Fibroblast of lung (primary cell): ENCODE measurements around the gene ATG4B. TPM values are rescaled to one million over a fixed set of nuclear protein-coding genes. Genes with fewer than 3 reads are reported as not detected.

Source experiments
- DNase-seq, 2 donors: peaks; one replicate each; pipeline versions ENCODE4 v3.0.0 to v3.0.0-alpha.2; 2010; ENCODE audit warnings: low read depth in 2 of 2
- H2AFZ ChIP-seq: 2 replicates; pipeline ENCODE4 v1.5.1; 2012; ENCODE audit warnings: low read length, control low read depth, inconsistent platforms
- H3K27ac ChIP-seq: 2 replicates; pipeline ENCODE4 v1.5.1; 2011; ENCODE audit warnings: low read length, control low read depth; ENCODE audit not compliant: insufficient read depth
- H3K27me3 ChIP-seq: 2 replicates; pipeline ENCODE4 v1.5.1; 2011; ENCODE audit warnings: mild to moderate bottlenecking, low read length; ENCODE audit not compliant: control insufficient read depth, insufficient read depth
- H3K36me3 ChIP-seq: 2 replicates; pipeline ENCODE4 v1.5.1; 2011; ENCODE audit warnings: low read length; ENCODE audit not compliant: control insufficient read depth, insufficient read depth
- H3K4me1 ChIP-seq: 2 replicates; pipeline ENCODE4 v1.5.1; 2011; ENCODE audit warnings: low read length; ENCODE audit not compliant: control insufficient read depth, insufficient read depth; ENCODE audit errors: extremely low read depth
- H3K4me2 ChIP-seq: 2 replicates; pipeline ENCODE4 v1.5.1; 2011; ENCODE audit warnings: low read length, control low read depth; ENCODE audit not compliant: insufficient read depth; ENCODE audit errors: extremely low read depth
- H3K4me3 ChIP-seq, 4 experiments: fragments of 200-600 bp in 1 of 4; sonication (generic) in 1 of 4; replicated peaks in 1 of 4; 2 replicates each; pipeline ENCODE4 v1.5.1; 2011 to 2016; ENCODE audit warnings: low read length in 4 of 4, low read depth in 3 of 4, mild to moderate bottlenecking in 3 of 4, control low read depth in 2 of 4, inconsistent platforms in 1 of 4, mixed read lengths in 1 of 4; ENCODE audit not compliant: insufficient read depth in 1 of 4; ENCODE audit errors: control extremely low read depth in 1 of 4
- H3K79me2 ChIP-seq: 2 replicates; pipeline ENCODE4 v1.5.1; 2012; ENCODE audit warnings: mild to moderate bottlenecking, low read length, inconsistent platforms; ENCODE audit not compliant: control insufficient read depth, insufficient read depth
- H3K9ac ChIP-seq: 2 replicates; pipeline ENCODE4 v1.5.1; 2011; ENCODE audit warnings: mild to moderate bottlenecking, low read length, control low read depth; ENCODE audit not compliant: insufficient read depth
- H3K9me3 ChIP-seq: 2 replicates; pipeline ENCODE4 v1.5.1; 2012; ENCODE audit warnings: low read depth, low read length; ENCODE audit not compliant: control insufficient read depth, insufficient read depth
- H4K20me1 ChIP-seq: 2 replicates; pipeline ENCODE4 v1.5.1; 2011; ENCODE audit warnings: low read length; ENCODE audit not compliant: control insufficient read depth, insufficient read depth; ENCODE audit errors: extremely low read depth
- CTCF ChIP-seq, 2 donors: IDR thresholded peaks in 1 of 2; conservative IDR thresholded peaks in 1 of 2; 1 replicate in 1 of 2; 2 replicates in 1 of 2; pipeline ENCODE4 v1.5.1; 2011 to 2012; ENCODE audit warnings: low read length in 2 of 2, control low read depth in 1 of 2, inconsistent platforms in 1 of 2, low read depth in 1 of 2, mild to moderate bottlenecking in 1 of 2
- EZH2 ChIP-seq: IDR thresholded peaks from 2 replicates; pipeline ENCODE4 v1.5.1; 2012; ENCODE audit warnings: low read length, control low read depth, mild to moderate bottlenecking; ENCODE audit errors: missing control alignments
- polyA plus RNA-seq, 2 donors: library from polyadenylated mRNA; depleted of rRNA in 1 of 2; stranded (reverse) in 1 of 2; unstranded in 1 of 2; fragments of >200 nt; gene quantifications; 2 replicates each; pipeline ENCODE4 v1.2.1, GENCODE V29; 2011 to 2012; ENCODE audit warnings: missing spikeins in 1 of 2
- total RNA-seq: library from RNA; depleted of rRNA; stranded (reverse); fragments of >200 nt; gene quantifications from 2 replicates; pipeline ENCODE4 v1.2.1, GENCODE V29; 2014

Gene ATG4B
- total and polyA plus RNA-seq, 2 donors (not counting 1 experiment from before 2014, with no cell fraction given): 45.1 to 76.2 TPM

GRCh38 chr2:241720099-241720498, 82.6 kb downstream of the ATG4B start:
- H3K27me3 ChIP-seq: no peaks in the 10 kb centered on the region
- no peak overlapping the region for H3K4me3 ChIP-seq
- H3K9me3 ChIP-seq: no peaks in the 10 kb centered on the region
- H3K36me3 ChIP-seq: peaks cover 16% of the 10 kb centered on the region
- H4K20me1 ChIP-seq: no peaks in the 10 kb centered on the region
- no peak for TF ChIP-seq CTCF (conservative IDR thresholded peaks at IDR 0.05 in 1 of 2, IDR thresholded peaks at IDR 0.05 in 1 of 2; ENCODE audit: low read depth in 1 of 2, low read length in 2 of 2)
- no peak for TF ChIP-seq EZH2
- H3K4me1 ChIP-seq: no peaks in the 10 kb centered on the region
- no peak for DNase-seq
- H3K79me2 ChIP-seq: no peaks in the 10 kb centered on the region
- no peak overlapping the region for H3K9ac ChIP-seq
- H3K27ac ChIP-seq: no peak overlapping the region
- H2AFZ ChIP-seq: no peak overlapping the region
- no peak overlapping the region for H3K4me2 ChIP-seq

GRCh38 chr2:241720560-241720959, 83.1 kb downstream of the ATG4B start:
- Histone ChIP-seq H3K4me1 (no peaks in the 10 kb centered on the region), H3K27ac (no peak overlapping the region), H3K9me3 (no peaks in the 10 kb centered on the region), H3K9ac (no peak overlapping the region), H3K4me3 (no peak overlapping the region), H3K79me2 (no peaks in the 10 kb centered on the region), H3K27me3 (no peaks in the 10 kb centered on the region), H2AFZ (no peak overlapping the region), H3K36me3 (peaks cover 16% of the 10 kb centered on the region), H3K4me2 (no peak overlapping the region), H4K20me1 (no peaks in the 10 kb centered on the region)
- DNase-seq: no peak
- no peak for TF ChIP-seq CTCF (conservative IDR thresholded peaks at IDR 0.05 in 1 of 2, IDR thresholded peaks at IDR 0.05 in 1 of 2; ENCODE audit: low read depth in 1 of 2, low read length in 2 of 2)
- no peak for TF ChIP-seq EZH2

GRCh38 chr2:241721852-241722251, 84.4 kb downstream of the ATG4B start:
- no peaks in the 10 kb centered on the region for H3K4me1 ChIP-seq
- no peak overlapping the region for H3K9ac ChIP-seq
- no peaks in the 10 kb centered on the region for H3K9me3 ChIP-seq
- H3K79me2 ChIP-seq: no peaks in the 10 kb centered on the region
- H3K27ac ChIP-seq: no peak overlapping the region
- no peak for DNase-seq
- no peaks in the 10 kb centered on the region for H3K27me3 ChIP-seq
- H3K36me3 ChIP-seq: peaks cover 16% of the 10 kb centered on the region
- TF ChIP-seq EZH2: no peak
- H2AFZ ChIP-seq: no peak overlapping the region
- H3K4me3 ChIP-seq: no peak overlapping the region
- no peaks in the 10 kb centered on the region for H4K20me1 ChIP-seq
- H3K4me2 ChIP-seq: no peak overlapping the region
